ENCODE results near the gene FAM186B. TPM values are rescaled to one million over a fixed set of nuclear protein-coding genes. Genes with fewer than 3 reads are reported as not detected.

Gene FAM186B
- polyA plus RNA-seq, 4 donors, result 0.82 to 2.4 (median 1.00) TPM

DNA sequence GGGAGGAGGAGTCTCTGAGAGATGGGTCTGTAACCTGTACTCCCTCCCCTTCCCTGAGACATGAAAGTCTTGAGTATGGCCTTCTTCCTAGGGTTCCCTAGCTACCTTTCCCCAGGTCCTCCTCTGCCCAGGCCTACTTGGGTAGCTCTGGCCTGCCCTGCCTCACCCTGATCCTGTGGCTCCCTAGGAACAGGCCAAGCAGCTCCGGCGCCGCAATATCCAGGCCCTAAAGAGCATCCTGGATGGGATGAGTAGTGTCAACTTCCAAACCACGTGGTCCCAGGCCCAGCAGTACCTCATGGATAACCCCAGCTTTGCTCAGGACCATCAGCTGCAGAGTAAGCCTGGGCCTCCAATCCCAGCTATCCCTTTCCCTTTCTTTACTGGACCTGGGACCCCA lies 30.2 kb upstream of the FAM186B start:
- DNase-seq (ENCODE audit: low read depth in 4 of 4, low spot score in 3 of 4), result no peak

DNA sequence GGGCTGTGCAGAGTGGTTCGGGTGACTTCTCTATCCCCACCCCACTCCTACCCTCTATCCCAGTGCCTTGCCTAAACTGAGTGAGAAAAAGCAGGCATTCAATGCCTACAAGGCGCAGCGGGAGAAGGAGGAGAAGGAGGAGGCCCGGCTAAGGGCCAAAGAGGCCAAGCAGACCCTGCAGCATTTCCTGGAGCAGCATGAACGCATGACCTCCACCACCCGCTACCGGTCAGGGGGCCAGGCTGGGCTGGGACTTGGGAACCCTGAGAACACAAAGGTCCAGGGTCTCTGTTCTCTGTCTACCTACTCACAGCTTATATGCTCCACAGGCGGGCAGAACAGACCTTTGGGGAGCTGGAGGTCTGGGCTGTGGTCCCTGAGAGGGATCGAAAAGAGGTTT lies 29.6 kb upstream of the FAM186B start:
- DNase-seq (ENCODE audit: low read depth in 4 of 4, low spot score in 3 of 4), result no peak

DNA sequence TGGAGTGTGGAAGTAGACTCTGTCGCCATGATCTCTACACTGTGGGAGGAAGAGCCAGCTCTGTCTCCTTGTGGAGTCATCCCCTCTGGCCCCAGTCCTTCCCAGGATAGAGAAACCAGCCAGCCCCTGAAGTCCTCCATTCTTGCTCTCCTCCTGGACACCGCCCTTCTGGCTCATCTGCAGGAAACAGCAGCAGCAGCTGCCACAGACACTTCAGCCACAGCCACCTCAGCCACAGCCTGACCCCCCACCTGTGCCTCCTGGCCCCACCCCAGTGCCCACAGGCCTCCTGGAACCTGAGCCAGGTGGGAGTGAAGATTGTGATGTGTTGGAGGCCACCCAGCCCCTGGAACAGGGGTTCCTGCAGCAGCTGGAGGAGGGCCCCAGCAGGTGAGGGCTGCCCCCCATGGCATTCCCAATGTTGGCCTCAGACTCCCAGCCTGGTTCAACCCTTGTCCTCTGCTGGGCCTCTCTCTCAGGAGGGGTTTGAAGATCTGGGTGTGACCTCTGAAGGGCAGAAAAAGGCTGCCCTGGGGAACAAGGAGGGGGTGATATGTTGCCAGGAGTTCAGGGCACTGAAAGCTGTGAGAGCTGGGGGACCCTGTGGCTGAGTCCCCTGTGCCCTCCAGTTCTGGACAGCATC lies 28.4 kb upstream of the FAM186B start:
- DNase-seq (ENCODE audit: low read depth in 4 of 4, low spot score in 3 of 4), result no peak

DNA sequence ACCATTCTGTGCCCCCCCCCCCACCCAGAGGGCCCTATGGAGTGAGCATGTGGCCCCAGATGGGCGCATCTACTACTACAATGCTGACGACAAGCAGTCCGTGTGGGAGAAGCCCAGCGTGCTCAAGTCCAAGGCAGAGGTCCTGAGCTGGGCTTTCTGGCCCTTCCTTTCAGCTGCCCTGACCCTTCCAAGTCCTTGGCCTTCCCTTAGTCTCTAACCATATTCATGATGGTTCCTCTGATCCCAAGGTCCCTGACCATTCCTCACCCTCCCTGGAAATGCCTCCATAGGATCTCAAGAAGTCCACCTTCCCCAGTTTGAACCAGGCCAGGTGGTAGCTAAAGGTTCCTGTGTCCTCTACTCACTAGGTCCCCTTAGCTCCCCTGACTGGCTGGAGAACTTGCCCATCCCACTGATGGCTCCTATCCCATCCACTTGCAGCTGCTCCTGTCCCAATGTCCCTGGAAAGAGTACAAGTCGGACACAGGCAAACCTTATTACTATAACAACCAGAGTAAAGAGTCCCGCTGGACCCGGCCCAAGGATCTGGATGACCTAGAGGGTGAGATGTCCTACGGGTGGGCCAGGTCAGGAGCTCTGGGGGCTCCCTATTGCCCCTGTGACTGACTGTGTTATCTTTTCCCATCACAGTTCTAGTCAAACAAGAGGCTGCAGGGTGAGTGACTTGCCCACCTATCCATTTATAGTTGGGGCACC lies 27.7 kb upstream of the FAM186B start:
- DNase-seq (ENCODE audit: low read depth in 4 of 4, low spot score in 3 of 4), result no peak

DNA sequence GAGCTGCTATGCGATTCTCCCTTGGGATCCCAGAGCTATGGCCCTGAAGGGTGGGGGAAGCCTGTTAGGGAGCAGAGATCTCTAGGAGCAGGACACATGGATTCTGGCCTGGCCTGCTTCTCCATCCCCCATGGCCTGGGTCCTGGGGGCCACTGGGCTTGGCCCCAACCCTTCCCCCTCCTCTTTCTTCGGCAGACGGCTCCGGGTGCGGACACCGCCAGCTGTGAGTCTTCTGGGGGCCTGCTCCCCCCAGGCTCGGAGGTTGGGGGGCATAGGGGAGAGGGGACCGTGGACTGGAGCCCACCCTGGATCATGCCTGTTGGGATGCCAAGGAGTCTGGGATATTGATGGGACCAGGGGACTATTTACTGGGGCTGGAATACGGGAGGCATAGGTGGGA lies 27.0 kb upstream of the FAM186B start:
- DNase-seq (ENCODE audit: low read depth in 4 of 4, low spot score in 3 of 4), result no peak

DNA sequence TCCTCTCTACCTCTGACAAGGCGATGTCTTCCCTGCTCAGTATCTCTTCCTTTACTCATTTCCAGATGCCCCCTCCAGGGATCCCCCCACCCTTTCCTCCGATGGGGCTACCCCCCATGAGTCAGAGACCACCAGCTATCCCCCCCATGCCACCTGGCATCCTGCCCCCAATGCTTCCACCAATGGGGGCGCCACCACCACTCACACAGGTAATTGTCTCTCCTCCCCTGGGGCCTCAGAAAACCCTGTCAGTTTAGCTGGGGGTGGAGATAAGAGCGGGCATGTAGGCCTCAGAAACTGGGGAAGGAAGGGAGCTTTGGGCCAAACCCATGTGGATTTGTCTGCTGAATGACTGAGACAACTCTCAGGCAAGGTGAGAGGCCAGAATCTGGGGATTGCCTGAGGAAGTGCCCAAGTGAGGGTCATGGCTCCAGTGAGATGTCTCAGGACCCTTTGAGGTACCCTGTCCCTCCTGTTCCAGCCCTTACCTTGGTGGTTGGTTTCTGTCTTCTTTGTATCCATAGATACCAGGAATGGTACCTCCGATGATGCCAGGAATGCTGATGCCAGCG lies 26.0 kb upstream of the FAM186B start:
- no peak for DNase-seq (ENCODE audit: low read depth in 4 of 4, low spot score in 3 of 4)

DNA sequence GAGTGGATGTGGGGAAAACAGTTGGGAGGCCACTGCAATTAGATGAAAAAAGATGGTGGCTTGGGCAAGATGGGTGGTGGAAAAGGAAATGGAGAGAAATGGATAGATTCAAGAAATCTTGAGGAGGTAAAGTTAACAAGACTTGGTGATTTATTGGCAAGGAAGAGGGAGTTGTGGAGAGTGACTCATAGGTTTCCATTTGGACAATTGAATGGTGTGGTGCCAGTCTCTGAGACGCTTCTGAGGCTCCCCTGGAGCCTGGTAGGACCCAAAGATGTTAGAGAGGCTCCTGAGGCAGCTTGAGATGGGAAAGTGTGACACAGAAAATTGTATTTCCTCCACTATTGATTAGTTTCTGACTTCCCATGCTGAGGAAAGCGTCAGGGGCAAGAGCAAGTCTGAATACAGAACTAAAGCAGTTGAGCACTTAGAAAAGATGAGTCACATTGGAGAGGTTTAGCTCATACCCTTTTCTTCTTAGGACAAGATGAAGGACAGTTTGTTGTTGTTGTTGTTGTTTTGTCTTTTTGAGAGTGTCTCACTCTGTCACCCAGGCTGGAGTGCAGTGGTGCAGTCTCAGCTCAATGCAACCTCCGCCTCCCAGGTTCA lies 22.4 kb upstream of the FAM186B start:
- no peak for DNase-seq (ENCODE audit: low read depth in 4 of 4, low spot score in 3 of 4)

DNA sequence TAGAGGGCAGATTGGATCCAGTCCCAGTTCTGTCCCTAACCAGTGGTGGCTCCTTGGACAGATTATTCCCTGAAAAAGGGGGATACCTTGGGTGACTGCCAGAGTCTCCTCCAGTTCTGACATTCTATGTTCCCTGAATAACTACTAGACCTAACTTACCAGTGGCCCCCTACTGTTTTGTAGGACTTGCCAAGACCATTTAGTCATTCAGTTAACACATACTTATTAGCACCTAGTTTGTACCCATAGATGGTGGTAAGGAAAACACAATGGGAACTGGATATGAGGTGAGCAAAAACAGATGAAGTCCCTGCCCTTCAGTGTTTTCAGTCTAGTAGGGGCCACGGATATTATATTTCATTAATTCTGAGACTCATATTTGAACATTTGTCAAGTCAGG lies 21.4 kb upstream of the FAM186B start:
- no peak for DNase-seq (ENCODE audit: low read depth in 4 of 4, low spot score in 3 of 4)

DNA sequence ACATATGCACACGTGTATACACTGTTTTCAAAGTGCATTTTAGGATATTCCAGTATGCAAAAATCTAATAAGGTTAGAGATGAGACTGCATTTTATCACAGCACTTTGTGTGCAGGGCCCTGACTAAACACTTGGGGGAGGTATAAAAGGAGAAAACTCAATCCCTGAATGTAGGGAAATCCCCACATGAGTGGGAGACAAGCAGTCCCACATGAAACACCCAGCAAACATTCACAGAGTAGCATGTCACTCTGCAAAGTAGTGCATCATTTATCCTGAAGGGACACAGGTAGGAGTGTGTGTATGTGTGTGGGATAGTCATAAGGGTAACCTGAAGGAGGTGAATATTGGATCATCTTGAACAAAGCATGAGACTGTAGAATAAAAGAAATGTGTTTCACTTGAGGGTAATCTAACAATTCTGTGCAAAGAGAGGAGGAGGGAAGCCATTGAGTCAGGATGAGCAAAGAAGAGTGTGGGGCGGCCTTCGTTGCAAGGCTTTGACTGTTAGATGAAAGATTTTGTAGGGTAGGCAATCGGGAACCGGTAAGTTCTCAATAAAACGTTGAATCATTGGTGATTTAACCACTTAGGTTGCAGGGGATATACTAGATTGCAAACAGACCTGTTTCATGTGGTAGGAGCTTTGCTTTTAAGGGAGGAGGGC lies 20.9 kb upstream of the FAM186B start:
- DNase-seq (ENCODE audit: low read depth in 4 of 4, low spot score in 3 of 4), result no peak

DNA sequence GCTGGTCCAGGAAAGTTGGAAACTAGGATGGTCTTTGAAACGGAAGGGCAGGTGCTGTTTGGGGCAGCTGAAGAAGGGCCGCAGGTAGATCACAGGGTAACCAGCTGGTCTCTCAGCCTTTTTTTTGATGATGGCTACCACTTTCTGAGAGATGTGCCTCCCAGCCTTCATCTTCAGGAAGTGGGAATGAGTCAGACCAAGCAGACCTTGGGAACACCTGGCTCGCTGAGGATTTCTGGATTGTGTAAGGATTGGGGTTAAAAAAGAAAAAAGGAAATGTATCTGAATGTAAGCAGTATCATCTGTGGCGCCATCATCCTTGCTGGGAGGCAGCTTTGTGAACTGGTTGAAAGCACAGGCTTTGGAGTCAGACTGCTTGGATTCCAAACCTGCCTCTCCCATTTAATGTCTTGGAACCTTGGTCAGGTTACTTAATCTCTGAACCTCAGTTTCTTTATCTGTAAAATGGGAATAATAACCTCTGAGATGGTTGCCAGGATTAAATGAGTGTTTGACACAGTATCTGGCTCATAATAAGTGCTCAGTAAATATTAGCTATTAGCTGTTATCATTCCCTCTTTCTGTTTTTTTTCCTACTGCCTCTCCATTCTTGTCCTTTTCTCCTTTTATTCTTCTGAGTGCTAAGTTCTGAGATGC lies 19.6 kb upstream of the FAM186B start:
- no peak for DNase-seq (ENCODE audit: low read depth in 4 of 4, low spot score in 3 of 4)

DNA sequence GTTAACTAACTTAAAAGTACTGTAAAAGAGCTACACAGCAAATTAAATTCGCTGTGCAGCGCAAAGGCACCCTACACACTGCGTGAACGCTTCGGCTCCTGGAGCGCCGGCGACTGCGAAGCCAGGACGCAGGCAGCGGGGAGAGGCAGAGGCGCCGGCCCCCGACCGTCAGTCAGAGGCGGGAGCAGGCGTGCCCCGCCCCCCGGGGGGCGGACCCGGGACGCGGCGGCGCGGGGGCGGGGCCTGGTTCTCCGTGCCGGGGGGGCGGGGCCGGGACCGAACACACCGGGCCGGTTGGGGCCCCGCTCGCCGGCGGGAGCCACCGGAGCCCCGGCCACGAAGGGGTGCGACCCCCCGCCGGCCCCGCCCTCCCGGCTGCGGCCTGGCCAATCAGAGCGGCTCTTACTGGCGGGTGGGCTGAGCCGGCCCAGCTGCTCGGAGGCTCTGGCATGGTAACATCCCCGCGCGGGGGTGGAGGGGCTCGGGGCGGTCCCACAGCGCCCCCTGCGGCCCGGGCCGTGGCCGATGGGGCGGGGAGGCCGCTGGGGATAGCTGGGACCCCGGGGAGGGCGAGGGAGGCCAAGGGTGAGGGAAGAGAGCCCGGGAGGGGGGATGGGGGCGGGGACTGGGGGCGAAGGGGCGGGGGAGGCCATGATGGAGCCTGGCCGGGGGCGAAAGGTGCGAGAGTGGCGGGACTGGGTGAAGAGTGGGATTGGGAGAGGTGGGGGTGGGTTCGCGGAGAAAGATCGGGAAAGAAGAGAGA lies 17.9 kb upstream of the FAM186B start, which contains the start of gene PRPF40B:
Gene PRPF40B, plus strand, starts transcription at position 420 of the 763 bp plus-strand sequence. Its CDS starts 30 bp downstream, at position 450.
- peak; percentile 46 to 79 (median 70) for DNase-seq (ENCODE audit: low read depth in 4 of 4, low spot score in 3 of 4)

DNA sequence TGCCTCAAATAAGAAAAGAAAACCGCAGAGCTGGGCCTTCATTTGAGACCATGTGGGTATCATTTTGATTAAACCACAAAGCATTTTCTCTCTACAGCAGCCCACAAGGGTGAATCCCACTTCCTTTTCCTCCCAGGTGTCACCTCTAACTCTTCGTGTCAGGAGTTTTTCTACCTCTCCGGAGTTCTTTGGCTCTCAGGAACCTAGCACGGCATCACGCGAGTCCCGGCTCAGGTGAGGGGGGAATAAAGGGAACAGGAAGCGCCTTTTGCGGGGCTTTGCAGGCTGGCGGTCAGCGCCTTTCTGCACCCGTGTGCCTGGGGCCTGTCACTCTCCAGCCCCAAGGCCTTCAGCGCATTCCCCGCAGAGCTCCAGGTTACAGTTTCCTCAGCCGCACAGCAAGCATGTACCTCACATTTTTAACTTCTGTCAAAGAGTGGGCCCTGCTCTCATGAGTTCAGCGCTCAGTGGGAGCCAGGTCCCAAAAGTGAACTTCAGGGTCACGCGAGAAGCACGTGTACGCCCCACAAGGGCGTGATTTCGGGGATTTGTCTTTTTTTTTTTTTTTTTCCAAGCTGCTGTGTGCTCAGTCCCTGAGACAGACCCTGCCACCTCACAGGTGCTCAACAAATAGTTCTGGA lies 17.2 kb upstream of the FAM186B start:
- DNase-seq (ENCODE audit: low read depth in 4 of 4, low spot score in 3 of 4), result peak in 1 of 4 donors; percentile 14

DNA sequence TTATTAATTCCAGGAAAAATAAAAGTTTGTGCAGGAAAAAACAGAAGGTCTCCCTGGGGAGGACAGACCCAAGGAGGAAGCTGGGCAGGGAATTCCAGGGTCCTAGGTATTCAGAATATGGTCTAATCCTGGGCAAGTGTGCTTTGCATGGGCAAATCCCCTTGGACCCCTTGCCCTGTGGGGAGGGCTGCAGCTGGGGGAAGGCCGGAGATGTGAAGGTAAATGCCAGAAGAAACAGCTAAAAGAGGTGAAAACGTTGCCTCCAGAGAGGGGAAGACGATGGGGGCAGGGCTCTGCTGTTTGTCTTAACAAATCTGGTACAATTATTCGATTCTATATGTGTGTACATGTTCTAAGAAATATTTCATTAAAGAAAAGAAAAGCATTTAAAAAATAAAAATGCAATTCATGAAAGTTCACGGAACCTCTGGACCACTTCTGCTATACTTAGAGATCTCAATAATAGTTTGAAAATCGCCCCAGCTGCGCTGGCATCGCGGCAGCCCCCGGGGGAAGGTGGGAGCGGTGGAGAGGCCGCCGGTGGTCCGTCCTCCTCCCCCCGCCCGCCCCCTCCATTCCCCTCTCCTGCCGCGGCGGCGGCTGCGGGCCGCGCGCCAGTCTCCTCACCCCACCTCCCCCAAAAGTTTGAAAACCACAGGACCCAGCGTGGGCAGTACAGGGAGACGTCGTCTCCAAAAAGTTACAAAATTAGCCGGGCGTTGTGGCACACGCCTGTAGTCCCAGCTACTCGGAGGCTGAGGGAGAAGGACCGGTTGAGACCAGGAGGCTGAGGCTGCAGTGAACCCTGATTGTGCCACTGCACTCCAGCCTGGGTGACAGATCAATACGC lies 16.4 kb upstream of the FAM186B start:
- no peak for DNase-seq (ENCODE audit: low read depth in 4 of 4, low spot score in 3 of 4)

DNA sequence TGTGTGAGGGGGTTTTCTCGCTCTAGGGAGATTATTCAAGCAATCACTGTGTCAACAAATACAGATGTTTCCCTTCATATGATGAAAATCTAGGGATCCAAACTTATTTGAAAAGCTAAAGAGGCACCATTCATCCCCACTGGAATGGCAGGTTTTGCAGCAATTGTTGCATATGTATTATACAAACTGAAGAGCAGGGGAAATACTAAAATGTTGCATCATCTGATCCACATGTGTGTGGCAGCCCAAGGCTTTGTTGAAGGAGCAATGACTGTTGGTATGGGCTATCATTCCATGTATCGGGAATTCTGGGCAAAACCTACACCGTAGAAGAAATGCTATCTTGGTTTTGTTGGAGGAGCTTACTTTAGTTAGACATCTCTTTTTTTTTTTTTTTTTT lies 13.8 kb upstream of the FAM186B start:
- no peak for DNase-seq (ENCODE audit: low read depth in 4 of 4, low spot score in 3 of 4)

DNA sequence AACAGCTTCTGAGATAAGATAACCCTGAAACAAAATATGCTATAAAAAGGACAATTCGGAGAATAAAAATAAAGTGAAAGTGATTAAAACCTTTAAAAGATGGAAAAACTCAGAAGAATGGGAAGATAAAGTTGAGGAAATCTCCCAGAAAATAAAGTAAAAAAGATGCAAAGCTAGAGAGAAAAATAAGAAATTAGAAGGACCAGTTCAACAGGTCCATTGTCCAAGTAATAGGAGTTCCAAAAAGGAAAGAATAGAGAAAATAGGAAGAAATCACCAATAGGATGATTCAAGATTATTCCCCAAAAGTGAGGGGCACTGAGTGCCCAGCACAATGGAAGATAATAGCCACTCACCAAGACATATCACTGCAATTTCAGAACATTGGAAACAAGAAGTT lies 13.1 kb upstream of the FAM186B start:
- DNase-seq (ENCODE audit: low read depth in 4 of 4, low spot score in 3 of 4), result no peak

DNA sequence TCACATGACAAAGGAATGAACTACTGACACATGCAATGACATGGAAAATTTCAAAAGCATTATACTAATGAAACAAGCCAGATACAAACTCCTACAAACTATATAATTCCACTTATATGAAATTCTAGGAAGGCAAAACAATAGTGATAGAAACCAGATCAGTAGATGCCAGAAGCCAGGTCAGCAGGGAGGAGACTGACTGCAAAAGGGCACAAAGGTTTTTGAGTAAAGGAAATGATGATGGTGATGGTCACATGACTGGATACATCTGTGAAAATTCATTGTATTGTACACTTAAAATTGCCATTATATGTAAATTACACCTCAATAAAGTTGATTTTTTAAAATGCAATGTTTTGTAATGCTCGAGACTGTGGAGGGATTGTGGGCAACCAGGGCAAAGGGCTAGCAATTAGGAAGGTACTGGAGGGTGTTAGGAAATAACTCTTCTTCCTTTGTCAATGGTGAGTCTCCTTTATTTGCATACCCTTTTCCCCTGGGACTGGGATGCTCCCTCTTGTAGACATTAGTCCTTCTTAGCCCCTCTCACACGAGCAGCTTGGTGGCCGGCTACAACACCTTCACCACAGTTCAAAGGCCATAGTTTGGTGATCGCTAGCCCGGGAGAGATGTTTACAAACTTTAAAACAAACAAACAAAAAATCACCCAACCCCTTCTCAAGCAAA lies 11.2 kb upstream of the FAM186B start:
- no peak for DNase-seq (ENCODE audit: low read depth in 4 of 4, low spot score in 3 of 4)

DNA sequence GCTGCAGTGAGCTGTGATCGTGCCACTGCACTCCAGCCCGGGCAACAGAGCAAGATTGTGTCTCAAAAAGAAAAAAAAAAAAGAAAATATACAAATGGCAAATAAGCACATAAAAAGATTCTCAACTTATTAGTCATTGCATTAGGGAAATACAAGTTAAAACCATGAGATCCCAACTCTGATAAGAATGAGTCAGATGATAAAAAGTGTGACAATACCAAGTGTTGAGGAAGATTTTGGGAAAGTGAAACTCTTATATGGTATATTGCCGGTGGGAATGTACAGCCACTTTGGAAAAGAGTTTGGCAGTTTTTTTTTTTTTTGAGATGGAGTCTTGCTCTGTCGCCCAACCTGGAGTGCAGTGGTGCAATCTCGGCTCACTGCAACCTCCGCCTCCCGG lies 10.3 kb upstream of the FAM186B start:
- DNase-seq (ENCODE audit: low read depth in 4 of 4, low spot score in 3 of 4), result no peak

DNA sequence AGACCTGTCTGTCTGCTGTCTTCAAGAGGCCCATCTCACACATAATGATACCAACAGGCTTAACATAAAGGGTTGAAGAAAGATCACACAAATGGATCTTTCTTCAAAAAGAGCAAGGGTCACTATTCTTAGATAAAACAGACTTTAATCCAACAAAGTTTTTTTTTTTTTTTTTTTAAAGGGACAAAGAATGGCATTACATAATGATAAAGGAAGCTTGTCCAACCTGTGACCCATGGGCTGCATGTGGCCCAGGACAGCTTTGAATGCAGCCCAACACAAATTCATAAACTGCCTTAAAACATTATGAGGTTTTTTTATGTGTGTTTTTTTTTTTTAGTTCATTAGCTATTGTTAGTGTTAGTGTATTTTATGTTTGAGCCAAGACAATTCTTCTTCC lies 6.8 kb upstream of the FAM186B start:
- no peak for DNase-seq (ENCODE audit: low read depth in 4 of 4, low spot score in 3 of 4)

Measured in left renal pelvis (tissue), 4 donors.